IMR-90 (cell line): ENCODE data around the gene HECTD2. TPM values are rescaled to one million over a fixed set of nuclear protein-coding genes. Genes with fewer than 3 reads are reported as not detected.

ENCODE experiments used
- ATAC-seq: fragments of 200-7000 bp; cut with Tn5 transposase; 2 replicates; pipeline ENCODE4 v1.9.1; 2020; ENCODE audit warnings: low read depth, mild to moderate bottlenecking, moderate library complexity
- BruUV-seq: library from RNA; stranded (reverse); fragments of 400-500 nt; replicated peaks from 2 replicates; lab custom pipeline; 2021; lab: Mats Ljungman, UMichigan
- CTCF ChIA-PET: fragments of 300-600 bp; formaldehyde crosslinking; extraction: SDS; loops from one replicate; lab custom pipeline; 2021; ENCODE audit warnings: antibody characterized with exemption; lab: Yijun Ruan, JAX
- POLR2A ChIA-PET: fragments of 300-600 bp; sonication (Branson Sonifier 250); formaldehyde crosslinking; loops from one replicate; lab custom pipeline; 2022; ENCODE audit warnings: antibody characterized with exemption; ENCODE audit not compliant: unreplicated experiment; lab: Charles Lee
- DNase-seq: peaks from one replicate; pipeline ENCODE4 v3.0.0; 2013
- H2AFZ ChIP-seq: replicated peaks from 2 replicates; pipeline ENCODE3; 2013; ENCODE audit warnings: low read length, mild to moderate bottlenecking; ENCODE audit not compliant: poor library complexity
- H2AK5ac ChIP-seq: 2 replicates; pipeline ENCODE4 v1.6.1; 2013; ENCODE audit warnings: low read depth, low read length, inconsistent platforms
- H2AK9ac ChIP-seq: replicated peaks from 2 replicates; pipeline ENCODE3; 2013; ENCODE audit warnings: mild to moderate bottlenecking, low read depth, low read length, moderate library complexity; ENCODE audit not compliant: poor library complexity
- H2BK120ac ChIP-seq: 2 replicates; pipeline ENCODE4 v1.6.1; 2013; ENCODE audit warnings: low read depth, low read length, inconsistent platforms
- H2BK15ac ChIP-seq: 3 replicates; pipeline ENCODE4 v1.6.1; 2013; ENCODE audit warnings: low read depth, low read length, inconsistent platforms
- H2BK20ac ChIP-seq: 2 replicates; pipeline ENCODE4 v1.6.1; 2013; ENCODE audit warnings: low read depth, mild to moderate bottlenecking, inconsistent platforms, low read length, moderate library complexity
- H2BK5ac ChIP-seq: 2 replicates; pipeline ENCODE4 v1.6.1; 2013; ENCODE audit warnings: mild to moderate bottlenecking, low read depth, low read length, inconsistent platforms; ENCODE audit not compliant: poor library complexity, severe bottlenecking
- H3K14ac ChIP-seq: replicated peaks from 2 replicates; pipeline ENCODE4 v1.6.1; 2013; ENCODE audit warnings: low read depth, low read length, inconsistent platforms
- H3K18ac ChIP-seq: 2 replicates; pipeline ENCODE4 v1.6.1; 2013; ENCODE audit warnings: low read depth, low read length, control low read depth
- H3K23ac ChIP-seq: 2 replicates; pipeline ENCODE4 v1.6.1; 2013; ENCODE audit warnings: low read depth, low read length, inconsistent platforms
- H3K27ac ChIP-seq: 2 replicates; pipeline ENCODE4 v1.5.1; 2013; ENCODE audit warnings: mild to moderate bottlenecking, control low read depth, low read length; ENCODE audit not compliant: insufficient read depth
- H3K27me3 ChIP-seq: 2 replicates; pipeline ENCODE4 v1.6.1; 2013; ENCODE audit warnings: low read length; ENCODE audit not compliant: control insufficient read depth, insufficient read depth
- H3K36me3 ChIP-seq: 2 replicates; pipeline ENCODE4 v1.6.1; 2013; ENCODE audit warnings: low read length, mixed read lengths; ENCODE audit not compliant: control insufficient read depth, insufficient read depth
- H3K4ac ChIP-seq: 2 replicates; pipeline ENCODE4 v1.6.1; 2013; ENCODE audit warnings: low read depth, low read length, inconsistent platforms
- H3K4me1 ChIP-seq: 2 replicates; pipeline ENCODE4 v1.6.1; 2013; ENCODE audit warnings: low read length, mixed read lengths; ENCODE audit not compliant: control insufficient read depth, insufficient read depth
- H3K4me2 ChIP-seq: 2 replicates; pipeline ENCODE4 v1.6.1; 2013; ENCODE audit warnings: low read depth, mild to moderate bottlenecking, control low read depth, low read length, moderate library complexity
- H3K4me3 ChIP-seq: 2 replicates; pipeline ENCODE4 v1.5.1; 2013; ENCODE audit warnings: low read depth, mild to moderate bottlenecking, control low read depth, low read length, moderate library complexity; ENCODE audit not compliant: insufficient read depth
- H3K56ac ChIP-seq: 2 replicates; pipeline ENCODE4 v1.6.1; 2013; ENCODE audit warnings: low read length, inconsistent platforms; ENCODE audit not compliant: insufficient read depth; ENCODE audit errors: extremely low read depth
- H3K79me1 ChIP-seq, 2 experiments: 2 replicates each; pipeline ENCODE4 v1.6.1; 2013; ENCODE audit warnings: low read length in 2 of 2, inconsistent platforms in 1 of 2, low read depth in 1 of 2
- H3K9ac ChIP-seq: 2 replicates; pipeline ENCODE4 v1.6.1; 2013; ENCODE audit warnings: low read depth, low read length, control low read depth
- H3K9me1 ChIP-seq: 2 replicates; pipeline ENCODE4 v1.6.1; 2013; ENCODE audit warnings: low read length, inconsistent platforms; ENCODE audit not compliant: insufficient read depth
- H3K9me3 ChIP-seq: 2 replicates; pipeline ENCODE4 v1.6.1; 2013; ENCODE audit warnings: low read length; ENCODE audit not compliant: control insufficient read depth, insufficient read depth
- H4K20me1 ChIP-seq: 2 replicates; pipeline ENCODE4 v1.6.1; 2013; ENCODE audit warnings: low read length, inconsistent platforms; ENCODE audit not compliant: insufficient read depth
- H4K5ac ChIP-seq: 2 replicates; pipeline ENCODE4 v1.6.1; 2013; ENCODE audit warnings: mild to moderate bottlenecking, low read depth, low read length, control low read depth
- H4K8ac ChIP-seq, 2 experiments: 2 replicates each; pipeline ENCODE4 v1.6.1; 2013; ENCODE audit warnings: low read depth in 2 of 2, low read length in 2 of 2, control low read depth in 1 of 2, inconsistent platforms in 1 of 2
- H4K91ac ChIP-seq: 2 replicates; pipeline ENCODE4 v1.6.1; 2013; ENCODE audit warnings: low read depth, low read length, inconsistent platforms; ENCODE audit not compliant: insufficient read depth
- BHLHE40 ChIP-seq: fragments of 150-350 bp; IDR thresholded peaks from 2 replicates; pipeline ENCODE4 v1.6.1; 2016; ENCODE audit warnings: mild to moderate bottlenecking, low read depth, low read length
- CEBPB ChIP-seq: IDR thresholded peaks from 2 replicates; pipeline ENCODE4 v1.6.1; 2012; ENCODE audit warnings: low read depth, low read length, improper control_type of control experiment
- CHD1 ChIP-seq: IDR thresholded peaks from 2 replicates; pipeline ENCODE4 v1.6.1; 2012; ENCODE audit warnings: low read depth, low read length, improper control_type of control experiment
- FOS ChIP-seq: fragments of 150-350 bp; IDR thresholded peaks from 2 replicates; pipeline ENCODE4 v1.6.1; 2016; ENCODE audit warnings: low read depth, low read length
- MAFK ChIP-seq: IDR thresholded peaks from 2 replicates; pipeline ENCODE4 v1.6.1; 2012; ENCODE audit warnings: low read depth, low read length, improper control_type of control experiment
- MAZ ChIP-seq: IDR thresholded peaks from 2 replicates; pipeline ENCODE4 v1.6.1; 2012; ENCODE audit warnings: low read depth, mild to moderate bottlenecking, low read length, improper control_type of control experiment, moderate library complexity, borderline replicate concordance
- MXI1 ChIP-seq: IDR thresholded peaks from 2 replicates; pipeline ENCODE4 v1.6.1; 2012; ENCODE audit warnings: low read depth, mild to moderate bottlenecking, low read length, moderate library complexity, borderline replicate concordance
- NFE2L2 ChIP-seq: fragments of 150-350 bp; IDR thresholded peaks from 2 replicates; pipeline ENCODE4 v1.6.1; 2016; ENCODE audit warnings: low read depth, mild to moderate bottlenecking, low read length
- POLR2A ChIP-seq: IDR thresholded peaks from 2 replicates; pipeline ENCODE4 v1.6.1; 2012; ENCODE audit warnings: mild to moderate bottlenecking, low read depth, low read length
- RAD21 ChIP-seq: IDR thresholded peaks from 2 replicates; pipeline ENCODE4 v1.6.1; 2012; ENCODE audit warnings: low read length, improper control_type of control experiment
- RCOR1 ChIP-seq: IDR thresholded peaks from 2 replicates; pipeline ENCODE4 v1.6.1; 2012; ENCODE audit warnings: mild to moderate bottlenecking, low read length, improper control_type of control experiment; ENCODE audit not compliant: insufficient replicate concordance
- RFX5 ChIP-seq: IDR thresholded peaks from 2 replicates; pipeline ENCODE4 v1.8.0; 2012; ENCODE audit warnings: low read depth, mild to moderate bottlenecking, low read length, moderate library complexity
- SMC3 ChIP-seq: fragments of 150-350 bp; IDR thresholded peaks from 2 replicates; pipeline ENCODE4 v1.6.1; 2016; ENCODE audit warnings: low read depth, mild to moderate bottlenecking, antibody characterized with exemption, low read length, moderate library complexity
- USF2 ChIP-seq: fragments of 150-350 bp; IDR thresholded peaks from 2 replicates; pipeline ENCODE4 v1.6.1; 2017; ENCODE audit warnings: mild to moderate bottlenecking, antibody characterized with exemption, low read length, low read depth
- WGBS, 2 experiments: methylation state at CpG; one replicate each; pipeline versions ENCODE4 v1.1.5 to v1.1.7; 2013; ENCODE audit warnings: missing lambda C conversion rate in 2 of 2; ENCODE audit not compliant: insufficient read length in 1 of 2; ENCODE audit errors: extremely low coverage in 2 of 2; 5-methylcytosine and 5-hydroxymethylcytosine counted together
- dilution Hi-C: fragments of 300-500 bp; cut with HindIII; formaldehyde crosslinking; loops from one replicate; pipeline ENCODE4 v1.14.3; 2018; ENCODE audit warnings: low sequenced_read_pairs; ENCODE audit not compliant: unreplicated experiment
- in situ Hi-C: fragments of 300-500 bp; cut with MboI; formaldehyde crosslinking; loops from 3 replicates; pipeline ENCODE4 v1.14.3; 2019; ENCODE audit warnings: low sequenced_read_pairs, inconsistent platforms, mixed read lengths
- intact Hi-C: fragments of 100-400 bp; cut with micrococcal nuclease; formaldehyde crosslinking; loops from 2 replicates; pipeline ENCODE4 v1.10.0; 2022
- polyA plus RNA-seq, 3 experiments: library from polyadenylated mRNA; depleted of rRNA; stranded (reverse); fragments of >200 nt; gene quantifications; 2 replicates each; pipeline ENCODE4 v1.2.3, GENCODE V29; 2012; ENCODE audit warnings: low replicate concordance in 1 of 3
- total RNA-seq: library from RNA; depleted of rRNA; stranded (reverse); fragments of >200 nt; gene quantifications from 2 replicates; pipeline ENCODE4 v1.2.3, GENCODE V29; 2012
- TF ChIP-seq, protein P1 (sequence below): conservative IDR thresholded peaks from 2 replicates; pipeline ENCODE4 v1.5.1; 2012; ENCODE audit warnings: mild to moderate bottlenecking, low read depth, low read length, improper control_type of control experiment
- TF ChIP-seq, protein P2 (sequence below): fragments of 150-350 bp; IDR thresholded peaks from 2 replicates; pipeline ENCODE4 v1.6.1; 2016; ENCODE audit warnings: low read depth, mild to moderate bottlenecking, low read length, moderate library complexity, borderline replicate concordance

HECTD2 gene
- total and polyA plus RNA-seq, 2 of the 4 experiments (the other 2 are of a cell fraction), result 5.2 to 5.9 TPM

- dilution Hi-C loops, result no loop called here
- Histone ChIP-seq H3K4me2 (no peak overlapping the region), H2BK5ac (no peak overlapping the region), H3K4ac (no peak overlapping the region), H2BK15ac (no peak overlapping the region), H3K4me3 (no peak overlapping the region), H3K36me3 (no peaks in the 10 kb centered on the region), H4K20me1 (no peaks in the 10 kb centered on the region), H3K27ac (no peak overlapping the region), H4K91ac (no peak overlapping the region), H3K4me1 (no peaks in the 10 kb centered on the region), H3K79me1 (no peaks in the 10 kb centered on the region), H3K18ac (no peak overlapping the region), H2AFZ (no peak overlapping the region), H2AK5ac (no peak overlapping the region), H3K9ac (no peak overlapping the region), H2BK120ac (no peak overlapping the region), H2BK20ac (no peak overlapping the region), H4K8ac (no peak overlapping the region), H3K56ac (no peak overlapping the region), H2AK9ac (no peak overlapping the region), H3K14ac (no peak overlapping the region), H3K9me1 (no peaks in the 10 kb centered on the region), H3K9me3 (no peaks in the 10 kb centered on the region), H4K5ac (no peak overlapping the region), H3K23ac (no peak overlapping the region), H3K27me3 (no peaks in the 10 kb centered on the region)
- in situ Hi-C loops, result loop anchor here (5.0 to 10.0 kb wide), 2 partner anchors 145 to 258 kb away; no protein-coding TSS in a partner anchor
- CTCF ChIA-PET, result no interaction called here
- 80% methylated on average over 1 of the region's 4 CpGs; no CpG with 5 or more reads in 1 of the 2 experiments for WGBS, 2 experiments
- intact Hi-C loops, result loop anchor here (5.0 kb wide), 2 partner anchors 53 to 138 kb away; partner anchors contain the start of gene HECTD2
- BruUV-seq, result no TSS peak
- no peak for ATAC-seq
- POLR2A ChIA-PET, result no interaction called here
- TF ChIP-seq CHD1, result no peak
- TF ChIP-seq RCOR1, result no peak
- TF ChIP-seq NFE2L2, result no peak
- no peak for TF ChIP-seq POLR2A
- no peak for TF ChIP-seq MAFK
- TF ChIP-seq MXI1, result no peak
- TF ChIP-seq FOS, result no peak
- TF ChIP-seq CEBPB, result no peak
- TF ChIP-seq, protein P1, sequence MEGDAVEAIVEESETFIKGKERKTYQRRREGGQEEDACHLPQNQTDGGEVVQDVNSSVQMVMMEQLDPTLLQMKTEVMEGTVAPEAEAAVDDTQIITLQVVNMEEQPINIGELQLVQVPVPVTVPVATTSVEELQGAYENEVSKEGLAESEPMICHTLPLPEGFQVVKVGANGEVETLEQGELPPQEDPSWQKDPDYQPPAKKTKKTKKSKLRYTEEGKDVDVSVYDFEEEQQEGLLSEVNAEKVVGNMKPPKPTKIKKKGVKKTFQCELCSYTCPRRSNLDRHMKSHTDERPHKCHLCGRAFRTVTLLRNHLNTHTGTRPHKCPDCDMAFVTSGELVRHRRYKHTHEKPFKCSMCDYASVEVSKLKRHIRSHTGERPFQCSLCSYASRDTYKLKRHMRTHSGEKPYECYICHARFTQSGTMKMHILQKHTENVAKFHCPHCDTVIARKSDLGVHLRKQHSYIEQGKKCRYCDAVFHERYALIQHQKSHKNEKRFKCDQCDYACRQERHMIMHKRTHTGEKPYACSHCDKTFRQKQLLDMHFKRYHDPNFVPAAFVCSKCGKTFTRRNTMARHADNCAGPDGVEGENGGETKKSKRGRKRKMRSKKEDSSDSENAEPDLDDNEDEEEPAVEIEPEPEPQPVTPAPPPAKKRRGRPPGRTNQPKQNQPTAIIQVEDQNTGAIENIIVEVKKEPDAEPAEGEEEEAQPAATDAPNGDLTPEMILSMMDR, result no peak
- no peak for TF ChIP-seq USF2
- no peak for TF ChIP-seq BHLHE40
- TF ChIP-seq RAD21, result no peak
- TF ChIP-seq SMC3, result no peak
- TF ChIP-seq RFX5, result no peak
- TF ChIP-seq, protein P2, sequence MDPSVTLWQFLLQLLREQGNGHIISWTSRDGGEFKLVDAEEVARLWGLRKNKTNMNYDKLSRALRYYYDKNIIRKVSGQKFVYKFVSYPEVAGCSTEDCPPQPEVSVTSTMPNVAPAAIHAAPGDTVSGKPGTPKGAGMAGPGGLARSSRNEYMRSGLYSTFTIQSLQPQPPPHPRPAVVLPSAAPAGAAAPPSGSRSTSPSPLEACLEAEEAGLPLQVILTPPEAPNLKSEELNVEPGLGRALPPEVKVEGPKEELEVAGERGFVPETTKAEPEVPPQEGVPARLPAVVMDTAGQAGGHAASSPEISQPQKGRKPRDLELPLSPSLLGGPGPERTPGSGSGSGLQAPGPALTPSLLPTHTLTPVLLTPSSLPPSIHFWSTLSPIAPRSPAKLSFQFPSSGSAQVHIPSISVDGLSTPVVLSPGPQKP, result no peak
- TF ChIP-seq MAZ, result no peak
- no peak for DNase-seq
Measured at GRCh38 chr10:91550021-91550420, 139.9 kb downstream of the HECTD2 start.
